Stimulated activated CD8-positive, alpha-beta memory T cell treated with anti-CD3 and anti-CD28 coated beads, Interleukin-2, amount 100 ng/mL, for 48 hours (primary cell): ENCODE data around the gene AK4.

Experiments used
- DNase-seq, 2 donors: peaks; one replicate each; pipeline ENCODE4 v3.0.0-alpha.2; 2020; ENCODE audit warnings: low read depth in 2 of 2

AK4 gene

DNA sequence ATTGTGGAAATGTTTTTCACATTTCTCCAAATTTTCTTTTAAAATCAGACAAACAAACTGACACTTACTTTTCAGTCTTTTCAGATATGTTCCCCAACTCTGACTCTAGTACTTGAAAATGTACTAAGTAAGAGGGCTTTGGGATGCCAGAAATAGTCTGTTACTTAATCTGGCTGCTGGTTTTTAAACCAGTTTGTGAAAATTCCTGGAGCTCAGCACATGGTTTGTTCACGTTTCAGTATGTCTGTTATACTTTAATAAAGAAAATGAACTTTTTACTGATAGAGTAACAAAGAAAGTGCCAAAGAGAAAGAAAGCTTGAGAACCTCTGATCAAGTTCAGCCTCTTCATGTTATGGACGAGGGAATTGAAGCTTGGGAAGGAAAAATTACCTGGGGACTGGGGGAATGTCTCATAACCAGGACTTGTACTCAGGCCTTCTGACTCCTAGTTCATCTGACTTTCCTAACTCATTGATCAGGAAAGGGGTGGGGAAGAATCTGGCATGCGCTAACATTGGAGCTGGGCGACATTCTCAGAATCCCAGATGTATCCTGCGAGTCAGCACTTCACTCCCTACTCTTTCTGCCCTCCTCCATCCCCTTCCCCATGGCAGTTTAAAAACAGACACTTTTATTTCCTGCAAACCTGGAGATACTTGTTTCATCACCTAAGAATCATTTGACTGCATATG is 130.5 kb downstream of the AK4 start:
- DNase-seq = no peak

DNA sequence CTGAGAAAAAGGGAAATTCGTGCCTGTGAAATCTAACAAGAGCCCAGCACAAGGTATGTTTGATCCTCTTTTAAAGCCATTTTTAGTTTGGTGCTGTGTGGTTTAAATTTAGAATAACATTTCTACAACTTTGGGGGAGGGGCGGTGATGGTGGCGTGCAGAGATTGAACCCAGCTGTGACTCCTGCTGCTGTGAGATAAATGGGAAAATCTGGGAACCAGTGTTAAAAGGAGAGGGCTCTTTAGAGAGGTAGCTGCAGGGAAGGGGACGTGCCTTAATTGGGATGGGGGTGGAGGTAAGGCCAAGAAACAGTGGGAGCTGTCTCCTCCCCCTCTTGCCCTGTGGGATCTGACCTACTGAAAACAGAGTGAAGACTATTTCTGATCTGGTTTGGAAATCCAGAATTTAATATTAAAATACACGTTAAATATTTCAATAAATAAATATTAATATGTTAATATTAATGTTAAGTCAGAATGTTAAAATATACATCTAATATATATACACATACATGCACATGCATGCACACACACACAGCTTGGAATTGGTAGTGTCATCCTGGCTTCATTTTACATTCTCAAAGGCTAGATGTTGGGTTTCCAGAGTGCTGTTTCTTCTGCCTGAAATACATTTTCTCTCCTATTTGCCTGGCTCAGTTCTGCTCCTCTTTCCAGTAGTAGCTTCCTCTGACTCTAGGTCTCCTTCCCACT is 131.2 kb downstream of the AK4 start:
- no peak for DNase-seq
